NT2/D1 (cell line): ENCODE data around the gene MTHFD2L.
"Not testable (repeated sequence)": the region's sequence is repeated elsewhere in the genome, so short reads cannot be mapped to it uniquely, and the experiment has no call there.

Experiments
- YY1 ChIP-seq: IDR thresholded peaks from 2 replicates; pipeline ENCODE4 v1.6.1; 2011; ENCODE audit not compliant: insufficient read length, insufficient read depth
- ZNF274 ChIP-seq: IDR thresholded peaks from 2 replicates; pipeline ENCODE4 v1.6.1; 2011; ENCODE audit warnings: mild to moderate bottlenecking, low read depth, low read length

- not testable (repeated sequence) for TF ChIP-seq YY1, ZNF274
Measured at GRCh38 chr4:74132188-74132587, 25.7 kb upstream of the MTHFD2L start.
